SIG-M5 (cell line): Measurements from ENCODE around the gene HOXB3.

Experiments used
- DNase-seq: peaks from one replicate; lab custom pipeline; 2025; lab: John Stamatoyannopoulos, UW

The HOXB3 gene

GRCh38 chr17:48612456-48612853 lies 22.4 kb upstream of the HOXB3 start:
- DNase-seq, result no peak

GRCh38 chr17:48611681-48612455 lies 21.8 kb upstream of the HOXB3 start:
- DNase-seq, result no peak

- DNase-seq, result no peak
These were observed 21.2 kb upstream of the HOXB3 start for GRCh38 chr17:48611213-48611612.

- no peak for DNase-seq
These were observed 20.5 kb upstream of the HOXB3 start, which contains the start of gene HOXB7 for GRCh38 chr17:48610282-48611211. TSS of gene HOXB7 (minus strand) at chr17:48611017. CDS start at chr17:48610918, 99 bp downstream.

GRCh38 chr17:48609759-48610281 lies 19.8 kb upstream of the HOXB3 start:
- no peak for DNase-seq

GRCh38 chr17:48609033-48609432 lies 19.0 kb upstream of the HOXB3 start:
- DNase-seq, result no peak

- no peak for DNase-seq
These were observed 18.4 kb upstream of the HOXB3 start for GRCh38 chr17:48608494-48608834.

GRCh38 chr17:48606892-48607614 lies 17.0 kb upstream of the HOXB3 start:
- DNase-seq, result no peak

GRCh38 chr17:48605991-48606891 lies 16.2 kb upstream of the HOXB3 start:
- DNase-seq, result no peak

GRCh38 chr17:48605409-48605919 lies 15.4 kb upstream of the HOXB3 start:
- DNase-seq, result no peak

- no peak for DNase-seq
These were observed 14.8 kb upstream of the HOXB3 start, which contains the start of gene HOXB6 for GRCh38 chr17:48604770-48605329. TSS of gene HOXB6 (minus strand) at chr17:48604986. CDS start at chr17:48598150, 6,836 bp downstream.

GRCh38 chr17:48603959-48604769 lies 14.1 kb upstream of the HOXB3 start:
- DNase-seq, result no peak

- DNase-seq, result no peak
These were observed 11.7 kb upstream of the HOXB3 start for GRCh38 chr17:48601539-48602425.

GRCh38 chr17:48601207-48601538 lies 11.1 kb upstream of the HOXB3 start:
- no peak for DNase-seq

- DNase-seq, result no peak
These were observed 10.4 kb upstream of the HOXB3 start for GRCh38 chr17:48600244-48601098.

GRCh38 chr17:48599354-48599753 lies 9.3 kb upstream of the HOXB3 start:
- DNase-seq, result no peak

- DNase-seq, result no peak
These were observed 8.7 kb upstream of the HOXB3 start for GRCh38 chr17:48598736-48599135.
